GM12878 (cell line): Measurements from ENCODE around the gene OMG. TPM values are rescaled to one million over a fixed set of nuclear protein-coding genes. Genes with fewer than 3 reads are reported as not detected.

Experiments used
- ATAC-seq: fragments of 200-7000 bp; cut with Tn5 transposase; 3 replicates; pipeline ENCODE4 v1.9.1; 2020; ENCODE audit warnings: mild to moderate bottlenecking, moderate library complexity
- BruUV-seq: library from RNA; stranded (reverse); fragments of 400-500 nt; replicated peaks from 2 replicates; lab custom pipeline; 2021; lab: Mats Ljungman, UMichigan
- CTCF ChIA-PET: fragments of 300-600 bp; sonication (Branson Sonifier 250); formaldehyde crosslinking; extraction: SDS; loops from one replicate; lab custom pipeline; 2021; ENCODE audit warnings: inconsistent platforms; lab: Yijun Ruan, JAX
- POLR2A ChIA-PET: fragments of 350-600 bp; formaldehyde crosslinking; extraction: SDS; loops from one replicate; lab custom pipeline; 2021; ENCODE audit warnings: inconsistent platforms; lab: Charles Lee
- RAD21 ChIA-PET: fragments of 300-600 bp; sonication (Branson Sonifier 250); formaldehyde crosslinking; loops from one replicate; lab custom pipeline; 2023; ENCODE audit warnings: antibody characterized with exemption; ENCODE audit not compliant: unreplicated experiment; lab: Charles Lee
- SMC1A ChIA-PET: fragments of 300-600 bp; sonication (Branson Sonifier 250); formaldehyde crosslinking; loops from one replicate; lab custom pipeline; 2023; ENCODE audit not compliant: unreplicated experiment, uncharacterized antibody; lab: Charles Lee
- DNase-seq: peaks from one replicate; pipeline ENCODE4 v3.0.0-alpha.2; 2011; ENCODE audit warnings: low read depth, low spot score
- FAIRE-seq: peaks from 3 replicates; lab custom pipeline; 2011; peaks lifted over from hg19 to GRCh38; lab: Jason Lieb, UNC
- H2AFZ ChIP-seq: 2 replicates; pipeline ENCODE4 v1.6.0; 2011; ENCODE audit warnings: low read depth, low read length, control low read depth; ENCODE audit not compliant: control insufficient read depth
- H3K27ac ChIP-seq: 2 replicates; pipeline ENCODE4 v1.5.1; 2011; ENCODE audit warnings: control low read depth; ENCODE audit not compliant: control insufficient read depth, insufficient read depth
- H3K27me3 ChIP-seq, 2 experiments: replicated peaks in 1 of 2; 2 replicates each; pipeline versions ENCODE4 v1.6.0 to v1.6.1; 2011; ENCODE audit warnings: low read length in 1 of 2; ENCODE audit not compliant: control insufficient read depth in 2 of 2, insufficient read depth in 2 of 2
- H3K36me3 ChIP-seq, 2 experiments: 2 replicates each; pipeline ENCODE4 v1.5.1; 2011; ENCODE audit warnings: low read length in 1 of 2; ENCODE audit not compliant: control insufficient read depth in 2 of 2, insufficient read depth in 2 of 2
- H3K4me1 ChIP-seq: 2 replicates; pipeline ENCODE4 v1.6.1; 2011; ENCODE audit warnings: mild to moderate bottlenecking, low read length, moderate library complexity, mixed read lengths; ENCODE audit not compliant: control insufficient read depth, insufficient read depth
- H3K4me2 ChIP-seq: 2 replicates; pipeline ENCODE4 v1.6.0; 2011; ENCODE audit warnings: control low read depth; ENCODE audit not compliant: control insufficient read depth, insufficient read depth
- H3K4me3 ChIP-seq: fragments of 200-600 bp; sonication (generic); 2 replicates; pipeline ENCODE4 v1.5.1; 2016
- H3K79me2 ChIP-seq: 2 replicates; pipeline ENCODE4 v1.6.0; 2011; ENCODE audit warnings: low read length; ENCODE audit not compliant: control insufficient read depth, insufficient read depth
- H3K9ac ChIP-seq: 2 replicates; pipeline ENCODE4 v1.8.0; 2011; ENCODE audit warnings: low read length, control low read depth, mixed read lengths; ENCODE audit not compliant: control insufficient read depth, insufficient read depth
- H3K9me3 ChIP-seq: replicated peaks from 3 replicates; pipeline ENCODE4 v1.5.1; 2011; ENCODE audit warnings: mild to moderate bottlenecking, low read length; ENCODE audit not compliant: control insufficient read depth, insufficient read depth
- H4K20me1 ChIP-seq: 2 replicates; pipeline ENCODE4 v1.6.0; 2011; ENCODE audit not compliant: control insufficient read depth, insufficient read depth
- ASH2L ChIP-seq: fragments of 300-600, 200-600 bp; sonication (generic); IDR thresholded peaks from 2 replicates; pipeline ENCODE4 v1.6.1; 2017; ENCODE audit warnings: low read depth, mild to moderate bottlenecking, borderline replicate concordance
- RELB ChIP-seq: fragments of 450-650 bp; IDR thresholded peaks from 2 replicates; pipeline ENCODE4 v1.6.1; 2017; ENCODE audit warnings: low read depth, mild to moderate bottlenecking, moderate library complexity
- SMARCA5 ChIP-seq: fragments of 450-650 bp; IDR thresholded peaks from 2 replicates; pipeline ENCODE4 v1.6.1; 2017; ENCODE audit warnings: mild to moderate bottlenecking
- SRF ChIP-seq, 2 experiments: IDR thresholded peaks; 2 replicates each; pipeline ENCODE4 v1.6.1; 2011; ENCODE audit warnings: low read depth in 2 of 2, low read length in 2 of 2, mild to moderate bottlenecking in 1 of 2, moderate library complexity in 1 of 2
- ZNF384 ChIP-seq: IDR thresholded peaks from 2 replicates; pipeline ENCODE4 v1.6.1; 2012; ENCODE audit warnings: low read depth, mild to moderate bottlenecking, low read length, improper control_type of control experiment, borderline replicate concordance
- in situ Hi-C: fragments of 300-500 bp; cut with MboI; formaldehyde crosslinking; loops from 9 replicates; pipeline ENCODE4 v1.14.3; 2018; ENCODE audit warnings: mixed read lengths
- intact Hi-C: fragments of 100-400 bp; cut with micrococcal nuclease; formaldehyde crosslinking; loops from one replicate; pipeline ENCODE4 v1.14.2; 2022; ENCODE audit not compliant: unreplicated experiment
- polyA plus RNA-seq, 11 experiments: library from polyadenylated mRNA; depleted of rRNA in 4 of 11; unstranded in 6 of 11; stranded (reverse) in 5 of 11; fragments of >200 nt; fragmentation: Nextera tagmentation in 4 of 11; fragmentation: Illumina TruSeq in 1 of 11; extraction: Ambion mirVana in 4 of 11; extraction: Trizol in 1 of 11; gene quantifications; 1 replicate in 1 of 11; 2 replicates in 10 of 11; pipeline versions ENCODE4 v1.2.1 to v1.2.3, GENCODE V29; 2011 to 2016; ENCODE audit warnings: inconsistent platforms in 2 of 11, missing spikeins in 2 of 11, low read depth in 1 of 11
- total RNA-seq, 4 experiments: library from RNA; depleted of rRNA in 3 of 4; stranded (reverse); fragments of >200 nt in 3 of 4; fragmentation: Illumina TruSeq in 1 of 4; extraction: Trizol in 1 of 4; gene quantifications; 2 replicates each; pipeline versions ENCODE4 v1.2.1 to v1.2.3, GENCODE V29; 2013 to 2021

OMG gene
- total and polyA plus RNA-seq, 10 of the 15 experiments (the other 5 are each of a cell fraction or from before 2014, with no cell fraction given) = 0.09 to 0.96 (median 0.26) TPM

- Histone ChIP-seq H3K9ac (no peak overlapping the region), H2AFZ (peak overlapping the region; percentile 16; the same call in 1 of the 2 replicates), H3K79me2 (no peaks in the 10 kb centered on the region), H3K27ac (peak overlapping the region; percentile 85; the same call in 1 of the 2 replicates), H3K4me1 (peaks cover 33% of the 10 kb centered on the region), H4K20me1 (no peaks in the 10 kb centered on the region), H3K27me3 (no peaks in the 10 kb centered on the region), H3K36me3 (peaks cover 0 to 4% of the 10 kb centered on the region in 2 experiments; a peak in 1 of 4 replicates), H3K9me3 (no peaks in the 10 kb centered on the region), H3K4me2 (peak overlapping the region; percentile 38; the same call in 1 of the 2 replicates), H3K4me3 (no peak overlapping the region)
- no TSS peak for BruUV-seq
- DNase-seq (no peak), ATAC-seq (peak; percentile 45), FAIRE-seq (no peak)
- POLR2A ChIA-PET = interaction anchor here (0.6 to 1.3 kb wide), 6 partner anchors 35 to 159 kb away, joined by 3 to 6 read pairs (median 3); no protein-coding TSS in a partner anchor
- in situ Hi-C loops = no loop called here
- no peak for TF ChIP-seq SRF (IDR thresholded peaks at IDR 0.05; ENCODE audit: low read depth in 2 of 2, low read length in 2 of 2)
- peak; percentile 51; the same call in 1 of the 2 replicates for TF ChIP-seq RELB
- TF ChIP-seq ASH2L = no peak
- TF ChIP-seq SMARCA5 = no peak
- TF ChIP-seq ZNF384 = peak; percentile 55; the same call in 1 of the 2 replicates
- intact Hi-C loops = no loop called here
- SMC1A ChIA-PET = interaction anchor here (0.6 to 2.9 kb wide), 17 partner anchors 9 to 285 kb away, joined by 3 to 13 read pairs (median 6); partner anchors contain the start of gene EVI2B
- CTCF ChIA-PET = interaction anchor here (0.9 to 3.6 kb wide), 4 partner anchors 9 to 237 kb away, joined by 3 to 19 read pairs (median 4); no protein-coding TSS in a partner anchor
- RAD21 ChIA-PET = interaction anchor here (0.6 to 2.6 kb wide), 11 partner anchors 31 to 274 kb away, joined by 3 to 22 read pairs (median 3); no protein-coding TSS in a partner anchor
Observed at GRCh38 chr17:31251970-31252328, 45.1 kb downstream of the OMG start.
